Measurements from ENCODE around the gene OR4D6. TPM values are rescaled to one million over a fixed set of nuclear protein-coding genes. Genes with fewer than 3 reads are reported as not detected.

OR4D6 gene
- total RNA-seq, 2 experiments from 2014 or later: not detected

GRCh38 chr11:59423835-59424234, 32.9 kb upstream of the OR4D6 start:
- no peak overlapping the region for H3K4me3 Mint-ChIP-seq

GRCh38 chr11:59425131-59425530, 31.6 kb upstream of the OR4D6 start:
- H3K27ac ChIP-seq (ENCODE audit: low read depth in 1 of 2, low read length in 2 of 2): no peak overlapping the region
- no peaks in the 10 kb centered on the region for H3K4me1 Mint-ChIP-seq (ENCODE audit: low read depth)
- no peaks in the 10 kb centered on the region for H3K9me3 ChIP-seq (ENCODE audit: control insufficient read depth in 1 of 2, insufficient read depth in 1 of 2, low read length in 2 of 2)
- H3K4me3 Mint-ChIP-seq: no peak overlapping the region
- no peaks in the 10 kb centered on the region for H3K36me3 Mint-ChIP-seq (ENCODE audit: low read depth)
- no peak overlapping the region for H3K27ac Mint-ChIP-seq
- POLR2A ChIA-PET: no interaction called here
- intact Hi-C loops (cut with DNase I, micrococcal nuclease): loop anchor here in 1 of 2 experiments (5.0 kb wide), 1 partner anchor 163 kb away; no protein-coding TSS in a partner anchor
- ATAC-seq (ENCODE audit: poor library complexity) (no peak), DNase-seq (no peak)
- H3K36me3 ChIP-seq (ENCODE audit: insufficient read depth, low read length): no peaks in the 10 kb centered on the region
- H3K9me3 Mint-ChIP-seq: no peaks in the 10 kb centered on the region
- H3K4me3 ChIP-seq (ENCODE audit: low read length): no peak overlapping the region
- CTCF ChIA-PET: no interaction called here
- H3K27me3 ChIP-seq (ENCODE audit: control insufficient read depth in 1 of 2, insufficient read depth in 2 of 2, low read length in 2 of 2): peaks cover 0 to 4% of the 10 kb centered on the region in 2 experiments
- H3K4me1 ChIP-seq (ENCODE audit: insufficient read depth, low read length): no peaks in the 10 kb centered on the region
- H3K27me3 Mint-ChIP-seq: peaks cover 3% of the 10 kb centered on the region
- no peak for TF ChIP-seq CTCF (IDR thresholded peaks at IDR 0.05)

More at GRCh38 chr11:59423835-59424234, 32.9 kb upstream of the OR4D6 start:
- Histone ChIP-seq H3K27me3 (ENCODE audit: control insufficient read depth in 1 of 2, insufficient read depth in 2 of 2, low read length in 2 of 2) (peaks cover 0 to 4% of the 10 kb centered on the region in 2 experiments), H3K4me3 (ENCODE audit: low read length) (no peak overlapping the region), H3K27ac (ENCODE audit: low read depth in 1 of 2, low read length in 2 of 2) (no peak overlapping the region), H3K4me1 (ENCODE audit: insufficient read depth, low read length) (no peaks in the 10 kb centered on the region), H3K9me3 (ENCODE audit: control insufficient read depth in 1 of 2, insufficient read depth in 1 of 2, low read length in 2 of 2) (no peaks in the 10 kb centered on the region), H3K36me3 (ENCODE audit: insufficient read depth, low read length) (no peaks in the 10 kb centered on the region)
- no peaks in the 10 kb centered on the region for H3K4me1 Mint-ChIP-seq (ENCODE audit: low read depth)
- POLR2A ChIA-PET: no interaction called here
- no peaks in the 10 kb centered on the region for H3K27me3 Mint-ChIP-seq
- no peak for DNase-seq
- ATAC-seq (ENCODE audit: poor library complexity): no peak
- H3K9me3 Mint-ChIP-seq: no peaks in the 10 kb centered on the region
- intact Hi-C loops (cut with DNase I, micrococcal nuclease): no loop called here
- CTCF ChIA-PET: no interaction called here
- no peak for TF ChIP-seq CTCF (IDR thresholded peaks at IDR 0.05)
- H3K36me3 Mint-ChIP-seq (ENCODE audit: low read depth): no peaks in the 10 kb centered on the region
- no peak overlapping the region for H3K27ac Mint-ChIP-seq

- H3K36me3 Mint-ChIP-seq (ENCODE audit: low read depth): no peaks in the 10 kb centered on the region
- Histone ChIP-seq H3K4me1 (ENCODE audit: insufficient read depth, low read length) (no peaks in the 10 kb centered on the region), H3K36me3 (ENCODE audit: insufficient read depth, low read length) (no peaks in the 10 kb centered on the region), H3K4me3 (ENCODE audit: low read length) (no peak within 1 kb of the TSS), H3K27me3 (ENCODE audit: control insufficient read depth in 1 of 2, insufficient read depth in 2 of 2, low read length in 2 of 2) (peaks cover 3 to 4% of the 10 kb centered on the region in 2 experiments), H3K9me3 (ENCODE audit: control insufficient read depth in 1 of 2, insufficient read depth in 1 of 2, low read length in 2 of 2) (no peaks in the 10 kb centered on the region), H3K27ac (ENCODE audit: low read depth in 1 of 2, low read length in 2 of 2) (no peak within 1 kb of the TSS)
- intact Hi-C loops (cut with DNase I, micrococcal nuclease): loop anchor here in 1 of 2 experiments (5.0 kb wide), 1 partner anchor 164 kb away; no protein-coding TSS in a partner anchor
- no peak for TF ChIP-seq CTCF (IDR thresholded peaks at IDR 0.05)
- POLR2A ChIA-PET: no interaction called here
- ATAC-seq (ENCODE audit: poor library complexity) (no peak), DNase-seq (no peak)
- no peaks in the 10 kb centered on the region for H3K9me3 Mint-ChIP-seq
- peaks cover 5% of the 10 kb centered on the region for H3K27me3 Mint-ChIP-seq
- CTCF ChIA-PET: no interaction called here
- H3K4me1 Mint-ChIP-seq (ENCODE audit: low read depth): no peaks in the 10 kb centered on the region
- H3K4me3 Mint-ChIP-seq: no peak within 1 kb of the TSS
- no peak within 1 kb of the TSS for H3K27ac Mint-ChIP-seq
Observed at GRCh38 chr11:59426361-59427067, 30.2 kb upstream of the OR4D6 start, which contains the start of gene OR5A2. OR5A2 (minus strand) TSS chr11:59426413; CDS start chr11:59422953, 3,460 bp downstream.

Data from CD4-positive, alpha-beta T cell (primary cell).